ENCODE measurements around the gene ACACB. TPM values are rescaled to one million over a fixed set of nuclear protein-coding genes. Genes with fewer than 3 reads are reported as not detected.
A peak's percentile ranks its signal among the peaks of the same experiment; 100 is the strongest.

Gene ACACB
- polyA plus RNA-seq, 2 of the 4 experiments (the other 2 are of a cell fraction) = 6.8 to 7.6 TPM

DNA sequence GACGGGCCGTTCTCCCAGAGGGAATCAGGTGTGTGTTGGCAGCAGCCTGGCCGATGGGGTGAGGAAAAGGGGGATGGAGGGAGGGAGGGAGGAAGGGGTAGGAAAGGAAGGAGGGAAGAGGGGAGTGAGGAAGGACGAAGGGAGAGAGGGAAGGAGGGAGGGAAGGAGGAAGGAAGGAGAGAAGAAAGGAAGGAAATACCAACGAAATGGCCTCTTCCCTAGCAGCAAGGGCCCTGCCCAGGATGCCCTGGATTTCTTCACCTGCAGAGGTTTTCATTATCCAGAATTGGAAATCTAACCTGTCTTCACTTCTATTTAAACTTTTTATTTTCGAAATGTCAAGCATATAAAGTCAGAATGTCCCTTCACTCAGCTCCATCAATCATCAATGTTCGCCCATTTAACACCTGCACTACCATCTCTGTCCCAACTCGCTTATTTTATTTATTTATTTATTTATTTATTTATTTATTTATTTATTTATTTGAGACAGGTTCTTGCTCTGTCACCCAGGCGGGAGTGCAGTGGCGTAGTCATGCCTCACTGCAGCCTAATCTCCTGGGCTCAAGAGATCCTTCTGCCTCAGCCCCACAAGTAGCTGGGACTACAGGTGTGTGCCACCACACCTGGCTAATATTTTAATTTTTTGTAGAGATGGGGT is 70.7 kb downstream of the ACACB start:
- Histone ChIP-seq H3K27ac (no peak overlapping the region), H3K4me1 (peaks cover 19% of the 10 kb centered on the region), H3K4me2 (no peak overlapping the region), H3K9me3 (no peaks in the 10 kb centered on the region), H3K4me3 (no peak overlapping the region)
- FAIRE-seq (no peak), ATAC-seq (no peak), DNase-seq (ENCODE audit: low read depth in 1 of 2, low spot score in 1 of 2) (no peak)
- no peak for TF ChIP-seq RFX5 (IDR thresholded peaks at IDR 0.05)
- no peak for TF ChIP-seq TFCP2L1 (CRISPR knock-in tag; IDR thresholded peaks at IDR 0.05)
- TF ChIP-seq ZC3H11A (IDR thresholded peaks at IDR 0.05) = peak; percentile 90
- TF ChIP-seq MAX (IDR thresholded peaks at IDR 0.05) = no peak
- ChIA-PET POLR2A (interaction anchor here (0.6 kb wide), 1 partner anchor 32 kb away, joined by 3 read pairs; no protein-coding TSS in a partner anchor), CTCF (interaction anchor here (0.9 to 3.7 kb wide), 3 partner anchors 11 to 198 kb away, joined by 4 to 13 read pairs (median 11); no protein-coding TSS in a partner anchor)
- 83% methylated on average over 10 of the region's 10 CpGs for WGBS (ENCODE audit: missing lambda C conversion rate)

- DNase-seq (ENCODE audit: low read depth in 1 of 2, low spot score in 1 of 2) = no peak
- no peak for ATAC-seq
- ChIA-PET CTCF (interaction anchor here (0.8 to 3.7 kb wide), 4 partner anchors 12 to 197 kb away, joined by 4 to 13 read pairs (median 8); no protein-coding TSS in a partner anchor), POLR2A (no interaction called here)
- no peak for FAIRE-seq
- peaks cover 28% of the 10 kb centered on the region for H3K4me1 ChIP-seq
- no peak overlapping the region for H3K4me2 ChIP-seq
- H3K27ac ChIP-seq = no peak overlapping the region
- H3K4me3 ChIP-seq = no peak overlapping the region
- no peaks in the 10 kb centered on the region for H3K9me3 ChIP-seq
- 72% methylated on average over 4 of the region's 4 CpGs for WGBS (ENCODE audit: missing lambda C conversion rate)
- TF ChIP-seq MYC (IDR thresholded peaks at IDR 0.05; ENCODE audit: borderline replicate concordance, low read length) = no peak
- no peak for TF ChIP-seq POLR2A (IDR thresholded peaks at IDR 0.05; ENCODE audit: low read length)
- no peak for TF ChIP-seq HOXA7 (CRISPR knock-in tag; IDR thresholded peaks at IDR 0.05)
- TF ChIP-seq ZNF302 (CRISPR knock-in tag; IDR thresholded peaks at IDR 0.05) = no peak
- TF ChIP-seq E2F6 (IDR thresholded peaks at IDR 0.05; ENCODE audit: borderline replicate concordance, low read depth) = no peak
- no peak for TF ChIP-seq ATOH8 (CRISPR knock-in tag; IDR thresholded peaks at IDR 0.05; ENCODE audit: low read depth)
- TF ChIP-seq FOSB (CRISPR knock-in tag; IDR thresholded peaks at IDR 0.05) = no peak
These were observed 71.8 kb downstream of the ACACB start for GRCh38 chr12:109188108-109188712.

DNA sequence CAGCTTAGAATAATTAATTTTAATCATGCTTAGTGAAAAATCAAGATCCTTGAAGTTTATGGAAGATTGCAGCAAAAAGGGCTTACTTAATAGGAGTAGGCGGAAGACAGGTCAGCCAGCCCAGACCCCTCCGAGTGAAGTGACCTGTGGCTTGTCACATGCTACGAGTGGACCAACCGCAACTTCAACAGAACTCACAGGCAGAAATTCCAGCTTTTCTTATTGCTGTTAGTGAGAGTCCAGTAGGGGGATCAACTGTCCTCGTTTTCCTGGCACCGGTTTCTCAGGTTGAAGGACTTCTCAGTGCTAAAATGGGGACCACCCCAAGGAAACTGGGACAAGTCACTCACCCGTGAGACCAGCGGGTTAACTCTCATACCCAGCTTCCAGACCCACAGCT is 72.9 kb downstream of the ACACB start:
- WGBS (ENCODE audit: missing lambda C conversion rate) = 94% methylated on average over 8 of the region's 8 CpGs

DNA sequence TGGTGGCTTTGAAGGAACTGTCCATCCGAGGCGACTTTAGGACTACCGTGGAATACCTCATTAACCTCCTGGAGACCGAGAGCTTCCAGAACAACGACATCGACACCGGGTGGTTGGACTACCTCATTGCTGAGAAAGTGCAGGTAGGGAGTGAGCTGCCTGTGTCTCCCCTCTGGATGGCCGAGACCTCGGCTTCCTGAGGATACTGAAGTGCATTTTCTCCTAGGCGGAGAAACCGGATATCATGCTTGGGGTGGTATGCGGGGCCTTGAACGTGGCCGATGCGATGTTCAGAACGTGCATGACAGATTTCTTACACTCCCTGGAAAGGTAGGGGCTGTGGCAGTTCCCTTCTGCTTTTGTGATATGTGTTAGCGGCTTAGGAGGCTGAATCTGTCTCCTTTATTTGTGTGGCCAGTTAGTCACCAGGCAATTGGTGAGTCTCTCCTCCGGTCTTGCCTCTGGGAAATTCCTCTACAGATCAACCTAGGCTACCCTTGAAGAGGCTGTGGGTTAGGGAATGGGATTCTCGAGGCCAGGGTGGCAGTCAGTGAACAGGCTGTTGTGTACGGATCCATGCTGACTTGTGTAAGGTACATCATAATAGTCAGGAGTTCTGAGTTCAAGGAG is 75.3 kb downstream of the ACACB start:
- Histone ChIP-seq H3K4me2 (peak overlapping the region; percentile 73), H3K9me3 (no peaks in the 10 kb centered on the region), H3K27ac (peak overlapping the region; percentile 84 to 89), H3K4me3 (no peak overlapping the region), H3K4me1 (peaks cover 40% of the 10 kb centered on the region)
- no peak for TF ChIP-seq USF2 (IDR thresholded peaks at IDR 0.05)
- TF ChIP-seq MAX (IDR thresholded peaks at IDR 0.05) = peak; percentile 49
- 0 out of 2 replicates have a peak, but pooled peaks have one; percentile 24 for TF ChIP-seq E2F6 (IDR thresholded peaks at IDR 0.05; ENCODE audit: borderline replicate concordance, low read depth)
- TF ChIP-seq RCOR1 (IDR thresholded peaks at IDR 0.05; ENCODE audit: low read depth, low read length) = no peak
- TF ChIP-seq RAD21 (conservative IDR thresholded peaks at IDR 0.05 in 1 of 2, IDR thresholded peaks at IDR 0.05 in 1 of 2) = no peak
- WGBS (ENCODE audit: missing lambda C conversion rate) = 24% methylated on average over 20 of the region's 20 CpGs
- ChIA-PET CTCF (interaction anchor here (0.6 to 2.2 kb wide), 2 partner anchors 13 to 33 kb away, joined by 3 to 5 read pairs; no protein-coding TSS in a partner anchor), POLR2A (no interaction called here)
- ATAC-seq (peak; percentile 82 to 86), DNase-seq (ENCODE audit: low read depth in 1 of 2, low spot score in 1 of 2) (peak; percentile 70 to 73), FAIRE-seq (peak; percentile 49)

More for the DNA sequence above, 72.9 kb downstream of the ACACB start:
- 0 out of 6 replicates have a peak overlapping the region, but pooled peaks of 1 of the 2 experiments have one; percentile 15 for H3K27ac ChIP-seq
- TF ChIP-seq BHLHE40 (IDR thresholded peaks at IDR 0.05; ENCODE audit: low read depth, low read length) = no peak
- peaks cover 39% of the 10 kb centered on the region for H3K4me1 ChIP-seq
- ChIA-PET CTCF (interaction anchor here (0.7 to 3.7 kb wide), 4 partner anchors 10 to 77 kb away, joined by 3 to 13 read pairs (median 8); no protein-coding TSS in a partner anchor), POLR2A (no interaction called here)
- DNase-seq (ENCODE audit: low read depth in 1 of 2, low spot score in 1 of 2) = no peak
- H3K4me2 ChIP-seq = no peak overlapping the region
- H3K9me3 ChIP-seq = no peaks in the 10 kb centered on the region
- H3K4me3 ChIP-seq = no peak overlapping the region
- no peak for ATAC-seq
- FAIRE-seq = no peak
